GM23338 (cell line): ENCODE measurements around the gene ECHDC3. TPM values are rescaled to one million over a fixed set of nuclear protein-coding genes. Genes with fewer than 3 reads are reported as not detected.

ENCODE experiments used
- ATAC-seq: fragments of 200-7000 bp; cut with Tn5 transposase; 3 replicates; pipeline ENCODE4 v1.9.1; 2020
- DNase-seq: peaks from one replicate; pipeline ENCODE4 v3.0.0-alpha.2; 2015; ENCODE audit warnings: low spot score
- H2AFZ ChIP-seq: fragments of 200-600 bp; sonication (generic); 2 replicates; pipeline ENCODE4 v1.8.0; 2016; ENCODE audit warnings: antibody characterized with exemption, mild to moderate bottlenecking, moderate library complexity
- H3F3A ChIP-seq: fragments of 200-600 bp; sonication (generic); replicated peaks from 2 replicates; pipeline ENCODE4 v1.8.0; 2017; ENCODE audit warnings: antibody characterized with exemption, mixed run types, low read depth
- H3K27ac ChIP-seq: fragments of 200-600 bp; sonication (generic); 2 replicates; pipeline ENCODE4 v1.6.1; 2016; ENCODE audit warnings: low read depth
- H3K27me3 ChIP-seq: fragments of 200-600 bp; sonication (generic); 2 replicates; pipeline ENCODE4 v1.8.0; 2016; ENCODE audit warnings: mild to moderate bottlenecking, mixed run types, moderate library complexity; ENCODE audit not compliant: insufficient read depth
- H3K36me3 ChIP-seq: fragments of 200-600 bp; sonication (generic); 2 replicates; pipeline ENCODE4 v1.8.0; 2016; ENCODE audit warnings: mild to moderate bottlenecking; ENCODE audit not compliant: insufficient read depth
- H3K4me1 ChIP-seq: fragments of 200-600 bp; sonication (generic); 2 replicates; pipeline ENCODE4 v1.8.0; 2016; ENCODE audit warnings: mild to moderate bottlenecking, moderate library complexity; ENCODE audit not compliant: insufficient read depth
- H3K4me2 ChIP-seq: fragments of 200-600 bp; sonication (generic); 2 replicates; pipeline ENCODE4 v1.7.1; 2017; ENCODE audit warnings: mixed run types
- H3K4me3 ChIP-seq: fragments of 200-600 bp; sonication (generic); 2 replicates; pipeline ENCODE4 v1.6.1; 2016; ENCODE audit warnings: mixed run types
- H3K79me2 ChIP-seq: fragments of 200-600 bp; sonication (generic); replicated peaks from 2 replicates; pipeline ENCODE4 v1.8.0; 2017; ENCODE audit warnings: mild to moderate bottlenecking; ENCODE audit not compliant: insufficient read depth
- H3K9me2 ChIP-seq: fragments of 200-600 bp; sonication (generic); 2 replicates; pipeline ENCODE4 v1.8.0; 2017; ENCODE audit not compliant: insufficient read depth
- H4K20me1 ChIP-seq: fragments of 200-600 bp; sonication (generic); replicated peaks from 2 replicates; pipeline ENCODE4 v1.8.0; 2017; ENCODE audit warnings: mild to moderate bottlenecking; ENCODE audit not compliant: insufficient read depth
- H3K27ac Mint-ChIP-seq: 2 replicates; pipeline ENCODE4 v1.8.0; 2020; ENCODE audit warnings: inconsistent platforms, mild to moderate bottlenecking, moderate library complexity, mixed read lengths
- H3K27me3 Mint-ChIP-seq: 3 replicates; pipeline ENCODE4 v1.8.0; 2022; ENCODE audit warnings: low read depth, mild to moderate bottlenecking, moderate library complexity, mixed read lengths, inconsistent platforms; ENCODE audit not compliant: insufficient read depth, poor library complexity
- H3K36me3 Mint-ChIP-seq: 3 replicates; pipeline ENCODE4 v1.8.0; 2021; ENCODE audit warnings: low read depth, mild to moderate bottlenecking, inconsistent platforms, moderate library complexity, mixed read lengths
- H3K4me1 Mint-ChIP-seq: 3 replicates; pipeline ENCODE4 v1.8.0; 2020; ENCODE audit warnings: mild to moderate bottlenecking, inconsistent platforms, mixed read lengths
- H3K4me3 Mint-ChIP-seq: 3 replicates; pipeline ENCODE4 v1.8.0; 2021; ENCODE audit warnings: moderate library complexity, mild to moderate bottlenecking, inconsistent platforms, mixed read lengths
- H3K9me3 Mint-ChIP-seq: 3 replicates; pipeline ENCODE4 v1.8.0; 2020; ENCODE audit warnings: moderate library complexity, mild to moderate bottlenecking, inconsistent platforms, mixed read lengths
- CREB1 ChIP-seq: fragments of 250-450 bp; sonication (Bioruptor Pico); IDR thresholded peaks from 2 replicates; pipeline ENCODE4 v1.5.0; 2020; ENCODE audit warnings: low read depth, mild to moderate bottlenecking, moderate library complexity
- ETS1 ChIP-seq: IDR thresholded peaks from 2 replicates; pipeline ENCODE4 v1.6.1; 2016; ENCODE audit warnings: antibody characterized with exemption
- EZH2 ChIP-seq: fragments of 200-600 bp; sonication (generic); IDR thresholded peaks from one replicate; pipeline ENCODE4 v1.8.0; 2017; ENCODE audit warnings: antibody characterized with exemption, mild to moderate bottlenecking, low read depth; ENCODE audit not compliant: unreplicated experiment
- EZH2phosphoT487 ChIP-seq: fragments of 200-600 bp; sonication (generic); IDR thresholded peaks from one replicate; pipeline ENCODE4 v1.8.1; 2018; ENCODE audit warnings: antibody characterized with exemption; ENCODE audit not compliant: unreplicated experiment
- NANOG ChIP-seq: IDR thresholded peaks from 2 replicates; pipeline ENCODE4 v1.6.1; 2016; ENCODE audit warnings: antibody characterized with exemption, borderline replicate concordance
- POLR2AphosphoS5 ChIP-seq: IDR thresholded peaks from 2 replicates; pipeline ENCODE4 v1.6.1; 2016; ENCODE audit warnings: antibody characterized with exemption, low read depth
- STAT1 ChIP-seq: IDR thresholded peaks from one replicate; pipeline ENCODE4 v1.6.1; 2016; ENCODE audit warnings: antibody characterized with exemption; ENCODE audit not compliant: unreplicated experiment
- ZNF331 ChIP-seq: fragments of 250-450 bp; sonication (Bioruptor Pico); IDR thresholded peaks from 2 replicates; pipeline ENCODE4 v1.5.0; 2020; ENCODE audit warnings: low read depth, mild to moderate bottlenecking, moderate library complexity
- polyA plus RNA-seq: library from polyadenylated mRNA; unstranded; fragments of >200 nt; fragmentation: Nextera tagmentation; extraction: Ambion mirVana; gene quantifications from 2 replicates; pipeline ENCODE4 v1.2.1, GENCODE V29; 2016
- total RNA-seq: library from RNA; depleted of rRNA; stranded (reverse); fragments of >200 nt; shearing (Covaris generic); gene quantifications from 2 replicates; pipeline ENCODE4 v1.2.3, GENCODE V29; 2014
- TF ChIP-seq, protein P1 (sequence below): IDR thresholded peaks from one replicate; pipeline ENCODE4 v1.6.1; 2018; ENCODE audit warnings: antibody characterized with exemption; ENCODE audit not compliant: unreplicated experiment
- TF ChIP-seq, protein P2 (sequence below): fragments of 250-450 bp; sonication (Bioruptor Pico); IDR thresholded peaks from 2 replicates; pipeline ENCODE4 v1.5.0; 2020; ENCODE audit warnings: mild to moderate bottlenecking, moderate library complexity

Gene ECHDC3
- total and polyA plus RNA-seq, 2 experiments from 2014 or later: 16.3 to 50.1 TPM

DNA sequence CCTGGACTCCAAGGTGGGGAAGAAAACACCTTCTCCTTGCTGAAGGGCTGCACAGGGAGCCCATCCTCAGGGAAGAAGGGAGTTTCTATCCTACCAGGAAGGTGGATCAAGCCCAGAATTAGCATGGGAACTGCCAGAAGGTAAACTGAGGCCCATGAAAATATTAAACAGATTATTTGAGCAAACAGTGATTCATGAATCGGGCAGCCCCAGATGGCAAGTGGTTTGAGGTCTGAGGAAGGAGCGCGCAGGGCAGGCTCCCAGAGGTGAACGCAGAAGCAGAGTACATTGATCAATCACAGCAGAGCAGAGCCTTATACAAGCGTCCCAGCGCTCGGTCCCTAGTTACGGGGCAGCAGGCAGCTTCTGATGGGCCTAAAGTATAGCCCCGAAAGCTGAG, 45.2 kb downstream of the ECHDC3 start (continued):
- TF ChIP-seq, protein P1, sequence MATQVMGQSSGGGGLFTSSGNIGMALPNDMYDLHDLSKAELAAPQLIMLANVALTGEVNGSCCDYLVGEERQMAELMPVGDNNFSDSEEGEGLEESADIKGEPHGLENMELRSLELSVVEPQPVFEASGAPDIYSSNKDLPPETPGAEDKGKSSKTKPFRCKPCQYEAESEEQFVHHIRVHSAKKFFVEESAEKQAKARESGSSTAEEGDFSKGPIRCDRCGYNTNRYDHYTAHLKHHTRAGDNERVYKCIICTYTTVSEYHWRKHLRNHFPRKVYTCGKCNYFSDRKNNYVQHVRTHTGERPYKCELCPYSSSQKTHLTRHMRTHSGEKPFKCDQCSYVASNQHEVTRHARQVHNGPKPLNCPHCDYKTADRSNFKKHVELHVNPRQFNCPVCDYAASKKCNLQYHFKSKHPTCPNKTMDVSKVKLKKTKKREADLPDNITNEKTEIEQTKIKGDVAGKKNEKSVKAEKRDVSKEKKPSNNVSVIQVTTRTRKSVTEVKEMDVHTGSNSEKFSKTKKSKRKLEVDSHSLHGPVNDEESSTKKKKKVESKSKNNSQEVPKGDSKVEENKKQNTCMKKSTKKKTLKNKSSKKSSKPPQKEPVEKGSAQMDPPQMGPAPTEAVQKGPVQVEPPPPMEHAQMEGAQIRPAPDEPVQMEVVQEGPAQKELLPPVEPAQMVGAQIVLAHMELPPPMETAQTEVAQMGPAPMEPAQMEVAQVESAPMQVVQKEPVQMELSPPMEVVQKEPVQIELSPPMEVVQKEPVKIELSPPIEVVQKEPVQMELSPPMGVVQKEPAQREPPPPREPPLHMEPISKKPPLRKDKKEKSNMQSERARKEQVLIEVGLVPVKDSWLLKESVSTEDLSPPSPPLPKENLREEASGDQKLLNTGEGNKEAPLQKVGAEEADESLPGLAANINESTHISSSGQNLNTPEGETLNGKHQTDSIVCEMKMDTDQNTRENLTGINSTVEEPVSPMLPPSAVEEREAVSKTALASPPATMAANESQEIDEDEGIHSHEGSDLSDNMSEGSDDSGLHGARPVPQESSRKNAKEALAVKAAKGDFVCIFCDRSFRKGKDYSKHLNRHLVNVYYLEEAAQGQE: no peak
- no peak for TF ChIP-seq EZH2phosphoT487
- TF ChIP-seq ETS1: no peak
- TF ChIP-seq EZH2: no peak

DNA sequence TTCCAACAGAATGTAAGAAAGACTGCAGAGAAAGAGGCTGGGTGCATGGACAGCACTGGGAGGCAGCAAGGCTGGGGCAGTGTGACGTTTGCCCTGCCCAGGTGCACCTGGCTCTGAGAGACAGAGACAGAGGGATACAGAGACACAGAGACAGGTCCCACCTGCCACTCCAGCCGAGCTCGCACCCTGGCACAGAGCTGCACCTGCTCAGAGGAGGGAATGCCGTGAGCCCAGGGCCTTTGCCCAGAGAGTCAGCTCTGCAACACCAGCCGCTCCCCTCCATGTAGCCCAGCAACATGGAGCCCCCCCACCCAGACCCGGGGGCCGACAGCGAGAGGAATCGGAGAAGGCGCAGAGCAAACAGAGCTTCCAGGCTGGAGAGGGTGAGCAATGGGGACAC, 45.7 kb downstream of the ECHDC3 start:
- Histone ChIP-seq H2AFZ (no peak overlapping the region), H3K27ac (no peak overlapping the region), H3K4me2 (no peak overlapping the region), H3K4me3 (no peak overlapping the region), H3K4me1 (no peaks in the 10 kb centered on the region), H3F3A (no peaks in the 10 kb centered on the region), H4K20me1 (no peaks in the 10 kb centered on the region), H3K79me2 (no peaks in the 10 kb centered on the region), H3K27me3 (no peaks in the 10 kb centered on the region), H3K36me3 (no peaks in the 10 kb centered on the region), H3K9me2 (no peaks in the 10 kb centered on the region)
- Mint-ChIP-seq H3K9me3 (no peaks in the 10 kb centered on the region), H3K27ac (no peak overlapping the region), H3K4me3 (no peak overlapping the region), H3K4me1 (peaks cover 6% of the 10 kb centered on the region; the same call in 1 of the 3 replicates), H3K27me3 (peaks cover 3% of the 10 kb centered on the region), H3K36me3 (no peaks in the 10 kb centered on the region)
- no peak for ATAC-seq
- no peak for DNase-seq
- TF ChIP-seq, protein P1: no peak
- TF ChIP-seq STAT1: no peak
- no peak for TF ChIP-seq CREB1 (CRISPR knock-in tag)
- TF ChIP-seq POLR2AphosphoS5: no peak
- TF ChIP-seq, protein P2, sequence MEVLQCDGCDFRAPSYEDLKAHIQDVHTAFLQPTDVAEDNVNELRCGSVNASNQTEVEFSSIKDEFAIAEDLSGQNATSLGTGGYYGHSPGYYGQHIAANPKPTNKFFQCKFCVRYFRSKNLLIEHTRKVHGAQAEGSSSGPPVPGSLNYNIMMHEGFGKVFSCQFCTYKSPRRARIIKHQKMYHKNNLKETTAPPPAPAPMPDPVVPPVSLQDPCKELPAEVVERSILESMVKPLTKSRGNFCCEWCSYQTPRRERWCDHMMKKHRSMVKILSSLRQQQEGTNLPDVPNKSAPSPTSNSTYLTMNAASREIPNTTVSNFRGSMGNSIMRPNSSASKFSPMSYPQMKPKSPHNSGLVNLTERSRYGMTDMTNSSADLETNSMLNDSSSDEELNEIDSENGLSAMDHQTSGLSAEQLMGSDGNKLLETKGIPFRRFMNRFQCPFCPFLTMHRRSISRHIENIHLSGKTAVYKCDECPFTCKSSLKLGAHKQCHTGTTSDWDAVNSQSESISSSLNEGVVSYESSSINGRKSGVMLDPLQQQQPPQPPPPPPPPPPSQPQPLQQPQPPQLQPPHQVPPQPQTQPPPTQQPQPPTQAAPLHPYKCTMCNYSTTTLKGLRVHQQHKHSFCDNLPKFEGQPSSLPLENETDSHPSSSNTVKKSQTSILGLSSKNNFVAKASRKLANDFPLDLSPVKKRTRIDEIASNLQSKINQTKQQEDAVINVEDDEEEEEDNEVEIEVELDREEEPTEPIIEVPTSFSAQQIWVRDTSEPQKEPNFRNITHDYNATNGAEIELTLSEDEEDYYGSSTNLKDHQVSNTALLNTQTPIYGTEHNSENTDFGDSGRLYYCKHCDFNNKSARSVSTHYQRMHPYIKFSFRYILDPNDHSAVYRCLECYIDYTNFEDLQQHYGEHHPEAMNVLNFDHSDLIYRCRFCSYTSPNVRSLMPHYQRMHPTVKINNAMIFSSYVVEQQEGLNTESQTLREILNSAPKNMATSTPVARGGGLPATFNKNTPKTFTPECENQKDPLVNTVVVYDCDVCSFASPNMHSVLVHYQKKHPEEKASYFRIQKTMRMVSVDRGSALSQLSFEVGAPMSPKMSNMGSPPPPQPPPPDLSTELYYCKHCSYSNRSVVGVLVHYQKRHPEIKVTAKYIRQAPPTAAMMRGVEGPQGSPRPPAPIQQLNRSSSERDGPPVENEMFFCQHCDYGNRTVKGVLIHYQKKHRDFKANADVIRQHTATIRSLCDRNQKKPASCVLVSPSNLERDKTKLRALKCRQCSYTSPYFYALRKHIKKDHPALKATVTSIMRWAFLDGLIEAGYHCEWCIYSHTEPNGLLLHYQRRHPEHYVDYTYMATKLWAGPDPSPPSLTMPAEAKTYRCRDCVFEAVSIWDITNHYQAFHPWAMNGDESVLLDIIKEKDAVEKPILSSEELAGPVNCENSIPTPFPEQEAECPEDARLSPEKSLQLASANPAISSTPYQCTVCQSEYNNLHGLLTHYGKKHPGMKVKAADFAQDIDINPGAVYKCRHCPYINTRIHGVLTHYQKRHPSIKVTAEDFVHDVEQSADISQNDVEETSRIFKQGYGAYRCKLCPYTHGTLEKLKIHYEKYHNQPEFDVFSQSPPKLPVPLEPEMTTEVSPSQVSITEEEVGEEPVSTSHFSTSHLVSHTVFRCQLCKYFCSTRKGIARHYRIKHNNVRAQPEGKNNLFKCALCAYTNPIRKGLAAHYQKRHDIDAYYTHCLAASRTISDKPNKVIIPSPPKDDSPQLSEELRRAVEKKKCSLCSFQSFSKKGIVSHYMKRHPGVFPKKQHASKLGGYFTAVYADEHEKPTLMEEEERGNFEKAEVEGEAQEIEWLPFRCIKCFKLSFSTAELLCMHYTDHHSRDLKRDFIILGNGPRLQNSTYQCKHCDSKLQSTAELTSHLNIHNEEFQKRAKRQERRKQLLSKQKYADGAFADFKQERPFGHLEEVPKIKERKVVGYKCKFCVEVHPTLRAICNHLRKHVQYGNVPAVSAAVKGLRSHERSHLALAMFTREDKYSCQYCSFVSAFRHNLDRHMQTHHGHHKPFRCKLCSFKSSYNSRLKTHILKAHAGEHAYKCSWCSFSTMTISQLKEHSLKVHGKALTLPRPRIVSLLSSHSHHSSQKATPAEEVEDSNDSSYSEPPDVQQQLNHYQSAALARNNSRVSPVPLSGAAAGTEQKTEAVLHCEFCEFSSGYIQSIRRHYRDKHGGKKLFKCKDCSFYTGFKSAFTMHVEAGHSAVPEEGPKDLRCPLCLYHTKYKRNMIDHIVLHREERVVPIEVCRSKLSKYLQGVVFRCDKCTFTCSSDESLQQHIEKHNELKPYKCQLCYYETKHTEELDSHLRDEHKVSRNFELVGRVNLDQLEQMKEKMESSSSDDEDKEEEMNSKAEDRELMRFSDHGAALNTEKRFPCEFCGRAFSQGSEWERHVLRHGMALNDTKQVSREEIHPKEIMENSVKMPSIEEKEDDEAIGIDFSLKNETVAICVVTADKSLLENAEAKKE (CRISPR knock-in tag): no peak
- no peak for TF ChIP-seq ZNF331 (CRISPR knock-in tag)
- TF ChIP-seq NANOG: no peak
